ENCODE results near the gene SERP2. TPM values are rescaled to one million over a fixed set of nuclear protein-coding genes. Genes with fewer than 3 reads are reported as not detected.

Gene SERP2
- total RNA-seq, 1 donor from 2014 or later: 1.8 TPM

DNA sequence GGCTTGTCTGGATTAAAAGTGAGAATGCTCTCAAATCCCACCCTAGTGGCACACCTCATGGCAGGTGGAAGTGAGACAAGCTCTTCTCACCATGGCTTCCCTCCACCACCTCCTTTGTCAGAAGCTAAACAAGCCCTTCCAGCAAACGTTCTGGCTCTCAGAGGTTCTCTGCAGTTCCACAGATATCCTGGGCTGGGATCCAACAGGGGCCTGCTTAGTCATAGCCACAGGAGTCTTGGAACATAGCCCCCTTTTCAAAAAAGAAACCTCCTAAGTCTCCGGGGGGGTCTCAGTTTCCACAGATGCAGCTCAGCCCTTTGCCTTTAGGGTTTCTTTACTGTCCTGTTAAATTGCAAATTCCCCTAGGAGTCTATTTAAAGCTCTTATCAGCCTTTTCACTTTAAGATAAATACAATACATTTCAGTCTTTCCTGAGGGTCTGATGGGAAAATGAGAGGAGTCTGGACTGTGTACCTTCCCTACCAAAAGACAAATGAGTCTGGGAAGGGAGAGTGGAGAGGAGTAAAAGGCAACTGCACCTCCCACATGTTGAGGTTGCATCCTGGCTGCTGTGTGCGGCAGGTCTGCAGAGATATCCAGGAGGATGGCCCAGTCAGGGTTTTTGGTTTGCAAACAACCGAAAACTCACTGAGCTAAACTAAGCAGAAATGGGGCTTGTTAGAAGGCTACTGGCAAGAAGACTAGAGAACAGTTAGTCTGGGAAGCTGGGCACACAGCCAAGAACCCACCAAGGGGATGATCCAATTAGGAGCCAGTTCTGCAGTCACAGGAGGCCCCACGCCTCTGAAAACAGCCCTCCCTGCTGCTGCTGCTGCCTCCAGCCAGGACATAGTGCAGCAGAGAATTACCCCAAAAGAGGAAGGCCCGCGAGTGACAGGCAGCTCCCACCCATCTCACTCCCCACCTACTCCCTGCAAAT lies 41.4 kb upstream of the SERP2 start:
- DNase-seq (ENCODE audit: low spot score): no peak
- Mint-ChIP-seq H3K27ac (ENCODE audit: unreplicated experiment) (no peak overlapping the region), H3K27me3 (ENCODE audit: unreplicated experiment) (no peaks in the 10 kb centered on the region), H3K4me1 (ENCODE audit: unreplicated experiment) (no peaks in the 10 kb centered on the region), H3K36me3 (ENCODE audit: low read depth, unreplicated experiment) (no peaks in the 10 kb centered on the region), H3K4me3 (ENCODE audit: unreplicated experiment) (no peak overlapping the region), H3K9me3 (ENCODE audit: unreplicated experiment) (peaks cover 4% of the 10 kb centered on the region)
- TF ChIP-seq, protein P1, sequence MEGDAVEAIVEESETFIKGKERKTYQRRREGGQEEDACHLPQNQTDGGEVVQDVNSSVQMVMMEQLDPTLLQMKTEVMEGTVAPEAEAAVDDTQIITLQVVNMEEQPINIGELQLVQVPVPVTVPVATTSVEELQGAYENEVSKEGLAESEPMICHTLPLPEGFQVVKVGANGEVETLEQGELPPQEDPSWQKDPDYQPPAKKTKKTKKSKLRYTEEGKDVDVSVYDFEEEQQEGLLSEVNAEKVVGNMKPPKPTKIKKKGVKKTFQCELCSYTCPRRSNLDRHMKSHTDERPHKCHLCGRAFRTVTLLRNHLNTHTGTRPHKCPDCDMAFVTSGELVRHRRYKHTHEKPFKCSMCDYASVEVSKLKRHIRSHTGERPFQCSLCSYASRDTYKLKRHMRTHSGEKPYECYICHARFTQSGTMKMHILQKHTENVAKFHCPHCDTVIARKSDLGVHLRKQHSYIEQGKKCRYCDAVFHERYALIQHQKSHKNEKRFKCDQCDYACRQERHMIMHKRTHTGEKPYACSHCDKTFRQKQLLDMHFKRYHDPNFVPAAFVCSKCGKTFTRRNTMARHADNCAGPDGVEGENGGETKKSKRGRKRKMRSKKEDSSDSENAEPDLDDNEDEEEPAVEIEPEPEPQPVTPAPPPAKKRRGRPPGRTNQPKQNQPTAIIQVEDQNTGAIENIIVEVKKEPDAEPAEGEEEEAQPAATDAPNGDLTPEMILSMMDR (IDR thresholded peaks at IDR 0.05; ENCODE audit: unreplicated experiment): no peak

DNA sequence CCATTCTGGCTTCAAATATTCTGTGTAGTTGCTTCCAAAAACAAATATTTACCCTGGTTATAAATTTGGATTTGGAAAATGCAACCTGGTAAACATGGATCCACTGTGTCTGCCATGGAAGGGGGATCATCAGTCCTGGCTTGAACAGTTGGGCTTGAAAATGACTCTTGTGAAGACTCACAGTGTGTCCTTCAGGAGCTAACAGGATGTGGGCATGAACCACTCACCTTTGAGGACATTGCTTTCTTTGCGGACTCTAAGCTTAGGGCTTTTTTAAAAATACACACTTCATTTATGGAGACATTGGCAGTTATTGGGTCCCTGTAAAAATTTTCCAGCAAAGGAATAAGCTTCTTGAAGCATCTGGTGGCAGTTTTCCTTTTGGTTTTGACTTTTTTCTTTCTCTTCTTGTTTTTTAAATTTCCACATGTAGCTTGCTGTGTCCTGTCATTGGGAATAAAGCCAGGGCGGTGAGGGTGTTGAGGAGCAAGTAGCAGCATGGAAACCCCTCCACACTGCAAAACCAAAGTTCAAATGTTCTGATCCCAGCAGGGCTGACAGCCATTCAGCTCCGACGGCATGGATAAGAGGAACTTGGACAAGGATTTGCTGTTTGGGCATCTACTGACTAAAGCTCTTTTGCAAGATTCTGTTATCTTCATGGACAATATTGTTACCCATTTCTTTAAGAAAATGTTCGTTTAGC lies 39.5 kb upstream of the SERP2 start:
- H3K4me1 Mint-ChIP-seq (ENCODE audit: unreplicated experiment): no peaks in the 10 kb centered on the region
- peaks cover 2% of the 10 kb centered on the region for H3K27me3 Mint-ChIP-seq (ENCODE audit: unreplicated experiment)
- TF ChIP-seq, protein P1 (IDR thresholded peaks at IDR 0.05; ENCODE audit: unreplicated experiment): no peak
- H3K9me3 Mint-ChIP-seq (ENCODE audit: unreplicated experiment): no peaks in the 10 kb centered on the region
- DNase-seq (ENCODE audit: low spot score): no peak
- H3K27ac Mint-ChIP-seq (ENCODE audit: unreplicated experiment): no peak overlapping the region
- no peak overlapping the region for H3K4me3 Mint-ChIP-seq (ENCODE audit: unreplicated experiment)
- no peaks in the 10 kb centered on the region for H3K36me3 Mint-ChIP-seq (ENCODE audit: low read depth, unreplicated experiment)

DNA sequence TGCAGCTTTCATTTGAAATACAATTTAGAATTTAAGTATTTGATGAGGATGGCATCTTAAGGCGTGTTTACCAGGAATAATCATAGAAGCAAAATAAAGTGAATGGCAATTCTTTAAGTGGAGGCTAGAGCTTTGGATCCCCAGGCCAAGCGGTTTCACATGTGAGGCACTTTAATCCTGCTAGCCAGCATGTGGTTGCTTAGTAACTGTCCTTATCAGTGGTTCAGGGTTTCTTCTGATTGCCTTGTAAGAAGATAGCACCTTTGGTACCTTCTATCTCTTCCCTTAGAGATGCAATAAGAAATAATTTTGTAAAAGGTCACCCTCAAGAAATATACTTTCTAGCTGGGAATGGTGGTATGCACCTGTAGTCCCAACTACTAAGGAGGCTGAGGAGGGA lies 38.9 kb upstream of the SERP2 start:
- Mint-ChIP-seq H3K27ac (ENCODE audit: unreplicated experiment) (no peak overlapping the region), H3K27me3 (ENCODE audit: unreplicated experiment) (peaks cover 5% of the 10 kb centered on the region), H3K9me3 (ENCODE audit: unreplicated experiment) (no peaks in the 10 kb centered on the region), H3K36me3 (ENCODE audit: low read depth, unreplicated experiment) (no peaks in the 10 kb centered on the region), H3K4me3 (ENCODE audit: unreplicated experiment) (no peak overlapping the region), H3K4me1 (ENCODE audit: unreplicated experiment) (no peaks in the 10 kb centered on the region)
- TF ChIP-seq, protein P1 (IDR thresholded peaks at IDR 0.05; ENCODE audit: unreplicated experiment): no peak
- no peak for DNase-seq (ENCODE audit: low spot score)

DNA sequence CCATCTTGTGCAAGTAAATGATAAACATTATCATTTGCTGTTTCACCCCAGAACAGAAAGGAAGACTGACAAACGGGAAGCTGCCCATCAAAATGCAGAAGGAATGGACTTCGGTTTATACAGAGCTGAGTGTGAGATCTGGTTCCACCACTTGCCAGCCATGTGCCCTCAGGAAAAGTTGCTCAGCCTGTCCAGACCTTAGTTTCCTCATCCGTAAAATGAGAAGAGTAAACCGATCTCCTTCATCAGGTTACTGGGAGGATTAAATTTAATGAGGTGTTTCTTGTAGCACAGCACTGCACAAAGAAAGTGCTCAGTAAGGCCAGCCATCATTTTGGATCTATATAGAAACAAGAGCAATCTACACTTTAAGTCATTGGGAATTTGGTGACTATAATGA lies 36.7 kb upstream of the SERP2 start:
- Mint-ChIP-seq H3K4me1 (ENCODE audit: unreplicated experiment) (no peaks in the 10 kb centered on the region), H3K9me3 (ENCODE audit: unreplicated experiment) (no peaks in the 10 kb centered on the region), H3K27ac (ENCODE audit: unreplicated experiment) (no peak overlapping the region), H3K27me3 (ENCODE audit: unreplicated experiment) (peaks cover 5% of the 10 kb centered on the region), H3K4me3 (ENCODE audit: unreplicated experiment) (no peak overlapping the region), H3K36me3 (ENCODE audit: low read depth, unreplicated experiment) (no peaks in the 10 kb centered on the region)
- DNase-seq (ENCODE audit: low spot score): no peak
- TF ChIP-seq, protein P1 (IDR thresholded peaks at IDR 0.05; ENCODE audit: unreplicated experiment): no peak

DNA sequence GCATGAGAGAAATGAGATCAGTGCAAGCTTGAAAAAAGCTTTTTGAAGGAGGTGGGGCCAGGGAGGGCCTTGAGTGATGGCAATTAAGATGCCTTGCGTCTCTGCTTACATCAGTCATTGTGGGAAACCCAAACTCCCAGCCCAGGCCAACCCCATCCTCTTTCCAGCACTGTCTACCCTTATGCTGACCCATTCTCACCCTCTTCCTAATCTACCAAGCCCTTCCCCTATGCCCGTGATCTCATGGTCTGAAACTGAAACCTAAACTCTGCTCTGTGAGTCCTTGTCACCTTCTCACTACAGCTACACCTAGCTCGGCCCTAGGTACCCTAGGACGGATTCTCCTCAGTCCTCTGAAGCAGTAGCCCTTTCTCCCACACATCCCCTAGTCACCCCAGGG lies 36.0 kb upstream of the SERP2 start:
- TF ChIP-seq, protein P1 (IDR thresholded peaks at IDR 0.05; ENCODE audit: unreplicated experiment): no peak
- no peaks in the 10 kb centered on the region for H3K9me3 Mint-ChIP-seq (ENCODE audit: unreplicated experiment)
- no peak overlapping the region for H3K4me3 Mint-ChIP-seq (ENCODE audit: unreplicated experiment)
- no peak for DNase-seq (ENCODE audit: low spot score)
- H3K27ac Mint-ChIP-seq (ENCODE audit: unreplicated experiment): no peak overlapping the region
- H3K36me3 Mint-ChIP-seq (ENCODE audit: low read depth, unreplicated experiment): no peaks in the 10 kb centered on the region
- no peaks in the 10 kb centered on the region for H3K4me1 Mint-ChIP-seq (ENCODE audit: unreplicated experiment)
- peaks cover 5% of the 10 kb centered on the region for H3K27me3 Mint-ChIP-seq (ENCODE audit: unreplicated experiment)

Data from endothelial cell (in vitro differentiated cells).